Upper lobe of right lung (tissue), 1 donor: Measurements from ENCODE around the gene MRPL11. TPM values are rescaled to one million over a fixed set of nuclear protein-coding genes. Genes with fewer than 3 reads are reported as not detected.
A peak's percentile ranks its signal among the peaks of the same experiment; 100 is the strongest.

Experiments
- ATAC-seq: fragments of 200-7000 bp; cut with Tn5 transposase; one replicate; pipeline ENCODE4 v1.9.1; 2020; ENCODE audit warnings: mild to moderate bottlenecking, moderate library complexity
- DNase-seq: peaks from one replicate; pipeline ENCODE4 v3.0.0-alpha.2; 2020
- H3K27ac ChIP-seq: fragments of 200-600 bp; one replicate; pipeline ENCODE4 v1.8.0; 2022
- H3K27me3 ChIP-seq: fragments of 200-600 bp; one replicate; pipeline ENCODE4 v1.8.0; 2022; ENCODE audit warnings: mild to moderate bottlenecking
- H3K36me3 ChIP-seq: fragments of 200-600 bp; one replicate; pipeline ENCODE4 v1.8.0; 2022
- H3K4me1 ChIP-seq: fragments of 200-600 bp; one replicate; pipeline ENCODE4 v1.8.0; 2022
- H3K4me3 ChIP-seq: fragments of 200-600 bp; one replicate; pipeline ENCODE4 v1.8.0; 2022; ENCODE audit warnings: mild to moderate bottlenecking
- H3K9me3 ChIP-seq: fragments of 200-600 bp; one replicate; pipeline ENCODE4 v1.8.0; 2022
- intact Hi-C: fragments of 100-400 bp; cut with DNase I; formaldehyde crosslinking; loops from one replicate; pipeline ENCODE4 v1.11.0; 2022
- long read RNA-seq: library from polyadenylated mRNA; unstranded; transcript quantifications from one replicate; pipeline ENCODE4 v2.0.0, GENCODE V29; 2021
- total RNA-seq: library from RNA; stranded (reverse); fragmentation: NEBNext Ultra II Directional; extraction: Animal tissue kit (Norgen Biotek cat#: 25700); gene quantifications from one replicate; pipeline ENCODE4 v1.2.1, GENCODE V29; 2021
- TF ChIP-seq, protein P1 (sequence below): fragments of 200-600 bp; IDR thresholded peaks from one replicate; pipeline ENCODE4 v1.8.0; 2022; ENCODE audit warnings: antibody characterized with exemption
- donor health status: DM: no; HTN: yes; CAD: no; lungs with severe emphysema.

Gene MRPL11
- 31.3 TPM for total RNA-seq
- long read RNA-seq, transcript MRPL11-201 (5 exons, 1,605 nt), result major isoform, 19 of 27 reads
- long read RNA-seq, partial matches to known transcripts, result 4 of 27 reads
- long read RNA-seq, other reads (novel, unspliced or antisense), result 2 of 27 reads

DNA sequence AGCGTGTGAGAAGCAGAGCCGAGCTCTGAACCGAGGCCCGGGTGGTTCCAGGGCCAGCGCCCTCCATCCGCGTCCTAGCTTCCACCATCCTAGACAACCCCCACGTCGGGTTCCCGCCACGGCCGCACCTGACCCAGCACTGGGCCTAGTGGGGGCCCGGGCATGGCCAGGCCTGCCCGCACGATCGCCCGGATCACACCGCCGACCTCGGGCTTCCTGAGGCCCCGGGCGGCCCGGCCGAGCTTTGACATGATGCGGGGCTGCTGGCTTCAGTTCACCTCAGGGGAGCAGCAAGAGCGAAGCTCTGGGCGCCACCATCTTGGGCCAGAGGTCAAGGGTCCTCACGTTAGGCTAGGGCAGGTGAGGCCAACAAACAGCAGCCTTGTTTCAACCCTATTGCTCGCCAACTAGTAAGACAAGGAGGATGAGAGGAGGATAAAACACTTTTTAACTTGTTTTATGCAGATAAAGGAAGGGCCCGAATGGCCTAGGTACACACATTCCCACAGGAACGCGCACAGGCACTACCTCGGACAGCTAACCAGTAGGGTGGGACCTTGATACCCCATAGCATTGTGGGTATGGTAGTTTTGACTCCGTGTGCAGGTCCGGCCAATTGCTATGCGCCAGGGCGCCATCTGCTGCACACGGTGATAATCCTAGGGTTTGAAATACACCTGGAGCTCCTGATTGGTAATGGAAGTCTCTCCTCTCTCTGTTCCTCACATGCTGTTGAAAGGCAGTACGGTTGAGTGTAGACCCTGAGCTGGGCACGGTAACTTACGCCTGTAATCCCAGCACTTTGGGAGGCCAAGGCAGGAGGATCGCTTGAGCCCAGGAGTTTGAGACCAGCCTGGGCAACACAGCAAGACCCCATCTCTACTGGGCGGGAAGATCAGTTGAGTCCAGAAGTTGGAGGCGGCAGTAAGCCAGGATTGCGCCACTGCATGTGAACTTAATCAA is at the start of gene MRPL11:
Gene MRPL11, minus strand, starts transcription at position 345 of the 963 bp plus-strand sequence. Its CDS starts 94 bp downstream, at position 251.
- H3K27ac ChIP-seq, result peak within 1 kb of the TSS; percentile 84
- ATAC-seq (peak; percentile 100), DNase-seq (peak; percentile 92)
- intact Hi-C loops, result no loop called here
- peaks cover 7% of the 10 kb centered on the region for H3K9me3 ChIP-seq
- H3K4me3 ChIP-seq, result peak within 1 kb of the TSS; percentile 100
- H3K4me1 ChIP-seq, result peaks cover 7% of the 10 kb centered on the region
- H3K36me3 ChIP-seq, result peaks cover 16% of the 10 kb centered on the region
- TF ChIP-seq, protein P1, sequence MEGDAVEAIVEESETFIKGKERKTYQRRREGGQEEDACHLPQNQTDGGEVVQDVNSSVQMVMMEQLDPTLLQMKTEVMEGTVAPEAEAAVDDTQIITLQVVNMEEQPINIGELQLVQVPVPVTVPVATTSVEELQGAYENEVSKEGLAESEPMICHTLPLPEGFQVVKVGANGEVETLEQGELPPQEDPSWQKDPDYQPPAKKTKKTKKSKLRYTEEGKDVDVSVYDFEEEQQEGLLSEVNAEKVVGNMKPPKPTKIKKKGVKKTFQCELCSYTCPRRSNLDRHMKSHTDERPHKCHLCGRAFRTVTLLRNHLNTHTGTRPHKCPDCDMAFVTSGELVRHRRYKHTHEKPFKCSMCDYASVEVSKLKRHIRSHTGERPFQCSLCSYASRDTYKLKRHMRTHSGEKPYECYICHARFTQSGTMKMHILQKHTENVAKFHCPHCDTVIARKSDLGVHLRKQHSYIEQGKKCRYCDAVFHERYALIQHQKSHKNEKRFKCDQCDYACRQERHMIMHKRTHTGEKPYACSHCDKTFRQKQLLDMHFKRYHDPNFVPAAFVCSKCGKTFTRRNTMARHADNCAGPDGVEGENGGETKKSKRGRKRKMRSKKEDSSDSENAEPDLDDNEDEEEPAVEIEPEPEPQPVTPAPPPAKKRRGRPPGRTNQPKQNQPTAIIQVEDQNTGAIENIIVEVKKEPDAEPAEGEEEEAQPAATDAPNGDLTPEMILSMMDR, result peak; percentile 72
- no peaks in the 10 kb centered on the region for H3K27me3 ChIP-seq

DNA sequence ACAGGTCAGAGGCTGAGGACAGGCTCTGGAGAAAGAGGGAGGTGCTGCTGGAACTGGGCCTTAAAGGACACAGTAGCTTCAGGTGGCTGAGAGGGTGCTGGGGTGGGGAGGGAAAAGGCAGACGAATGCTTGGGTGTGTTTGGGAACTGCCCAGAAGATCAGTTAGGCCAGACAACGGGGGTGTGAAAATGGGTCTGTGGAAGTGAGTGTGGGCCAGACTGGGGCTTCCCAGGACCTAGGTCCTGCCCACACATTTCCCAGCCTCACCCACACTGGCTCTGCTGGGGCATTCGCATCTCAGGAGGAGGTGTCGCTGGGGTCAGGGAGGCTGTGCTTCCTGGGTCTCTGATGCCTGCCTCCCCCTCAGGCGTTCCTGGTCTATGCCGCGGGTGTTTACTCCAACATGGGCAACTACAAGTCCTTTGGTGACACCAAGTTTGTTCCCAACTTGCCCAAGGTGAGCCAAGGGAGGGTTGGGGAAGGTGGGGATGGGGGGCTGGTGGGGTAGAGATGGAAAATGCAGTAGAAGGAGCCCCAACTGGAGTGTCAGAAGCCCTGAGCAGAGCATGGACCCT is 46.2 kb upstream of the MRPL11 start:
- ATAC-seq (no peak), DNase-seq (no peak)
- no peak overlapping the region for H3K27ac ChIP-seq
- no peaks in the 10 kb centered on the region for H3K9me3 ChIP-seq
- peaks cover 48% of the 10 kb centered on the region for H3K36me3 ChIP-seq
- no peaks in the 10 kb centered on the region for H3K27me3 ChIP-seq
- no peak overlapping the region for H3K4me3 ChIP-seq
- TF ChIP-seq, protein P1, result no peak
- intact Hi-C loops, result no loop called here
- peaks cover 6% of the 10 kb centered on the region for H3K4me1 ChIP-seq

DNA sequence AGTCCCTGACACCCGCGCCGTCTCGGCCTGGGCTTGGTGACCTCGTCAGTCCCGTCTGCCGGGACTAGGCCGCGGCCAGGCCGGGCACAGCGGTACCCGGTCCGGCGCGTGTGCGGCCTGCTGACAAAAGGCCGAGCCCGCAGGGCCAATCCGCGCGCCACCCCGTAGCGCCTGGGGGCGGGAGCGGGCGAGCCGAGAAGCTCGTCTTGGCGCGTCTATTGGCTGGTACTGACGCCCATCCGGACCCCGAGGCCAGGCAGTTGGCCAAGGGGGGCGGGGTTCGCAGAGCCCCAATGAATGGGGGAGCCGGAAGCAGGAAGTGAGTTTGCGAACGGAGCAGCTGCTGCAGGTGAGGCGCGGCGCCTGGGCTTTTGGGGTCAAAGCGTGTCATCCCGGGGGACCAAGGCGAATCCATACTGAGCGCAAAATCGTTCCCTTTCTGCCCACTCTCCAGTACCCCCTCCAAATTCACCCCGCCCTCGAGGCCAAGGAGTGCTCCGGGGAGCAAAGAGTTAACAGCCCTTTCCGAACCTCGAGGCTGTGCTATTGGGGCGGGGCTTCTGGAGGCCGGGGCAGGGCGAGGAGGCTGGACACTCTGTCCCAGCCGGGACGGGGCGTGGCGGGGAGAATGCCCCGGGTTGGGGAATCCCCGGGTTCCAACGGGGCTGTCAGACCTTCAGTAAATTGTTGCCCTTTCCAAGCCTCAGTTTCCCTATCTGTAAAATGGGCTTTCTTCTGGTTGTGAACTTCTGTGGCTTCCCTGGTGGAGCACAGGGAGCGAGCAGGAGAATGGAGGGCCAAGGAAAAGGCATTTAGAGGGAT is 41.7 kb upstream of the MRPL11 start, which contains the start of gene DPP3:
Gene DPP3, plus strand, starts transcription at position 318 of the 822 bp plus-strand sequence. CDS start 1,767 bp downstream, outside the sequence.
- peak within 1 kb of the TSS; percentile 98 for H3K27ac ChIP-seq
- ATAC-seq (peak; percentile 96), DNase-seq (peak; percentile 99)
- TF ChIP-seq, protein P1, result no peak
- no peaks in the 10 kb centered on the region for H3K27me3 ChIP-seq
- no peaks in the 10 kb centered on the region for H3K9me3 ChIP-seq
- H3K36me3 ChIP-seq, result peaks cover 22% of the 10 kb centered on the region
- intact Hi-C loops, result no loop called here
- peak within 1 kb of the TSS; percentile 94 for H3K4me3 ChIP-seq
- peaks cover 15% of the 10 kb centered on the region for H3K4me1 ChIP-seq

DNA sequence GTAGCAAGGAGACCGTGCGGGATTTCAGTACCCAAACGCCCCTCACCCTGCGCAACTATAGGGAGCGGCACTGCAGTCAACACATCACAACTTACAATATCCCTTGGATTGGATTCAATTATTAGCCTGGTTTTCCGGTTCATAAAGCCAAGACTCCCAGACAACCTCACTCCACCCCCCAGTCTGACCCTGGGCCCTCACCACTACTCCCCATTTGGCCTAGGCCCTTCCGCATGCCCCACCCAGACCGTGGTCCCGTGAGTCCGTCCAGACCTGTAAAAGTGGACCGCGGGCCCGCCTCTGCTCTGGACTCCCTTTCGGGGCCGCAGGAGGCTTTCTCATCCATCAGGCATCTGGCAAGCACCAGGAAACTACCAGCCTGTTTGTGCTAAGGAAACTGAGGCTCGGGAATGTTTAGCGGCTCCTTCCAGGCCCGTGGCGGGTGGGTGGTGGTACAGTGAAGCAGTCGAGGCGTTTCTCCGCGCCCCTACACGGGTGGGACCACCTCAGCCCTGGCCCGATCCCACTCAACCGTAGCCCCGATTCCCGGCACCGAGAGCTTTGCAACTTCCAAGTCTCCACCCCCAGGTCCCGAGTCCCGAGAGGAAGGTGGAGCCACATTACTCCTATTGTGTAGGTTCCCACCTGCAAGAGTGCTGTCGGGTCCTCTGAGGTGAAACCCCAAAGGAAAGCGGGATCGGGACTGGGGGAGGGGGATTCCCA is 40.9 kb upstream of the MRPL11 start:
- intact Hi-C loops, result no loop called here
- Histone ChIP-seq H3K36me3 (peaks cover 19% of the 10 kb centered on the region), H3K27ac (peak overlapping the region; percentile 98), H3K27me3 (no peaks in the 10 kb centered on the region), H3K4me3 (peak overlapping the region; percentile 94), H3K4me1 (peaks cover 15% of the 10 kb centered on the region), H3K9me3 (no peaks in the 10 kb centered on the region)
- DNase-seq, result peak; percentile 81
- TF ChIP-seq, protein P1, result no peak
- peak; percentile 55 for ATAC-seq
